ENCODE results near the gene AK9. TPM values are rescaled to one million over a fixed set of nuclear protein-coding genes. Genes with fewer than 3 reads are reported as not detected.
"Not testable (repeated sequence)": the region's sequence is repeated elsewhere in the genome, so short reads cannot be mapped to it uniquely, and the experiment has no call there.

The AK9 gene
- polyA plus RNA-seq, 2 donors, result 2.4 to 3.0 TPM

DNA sequence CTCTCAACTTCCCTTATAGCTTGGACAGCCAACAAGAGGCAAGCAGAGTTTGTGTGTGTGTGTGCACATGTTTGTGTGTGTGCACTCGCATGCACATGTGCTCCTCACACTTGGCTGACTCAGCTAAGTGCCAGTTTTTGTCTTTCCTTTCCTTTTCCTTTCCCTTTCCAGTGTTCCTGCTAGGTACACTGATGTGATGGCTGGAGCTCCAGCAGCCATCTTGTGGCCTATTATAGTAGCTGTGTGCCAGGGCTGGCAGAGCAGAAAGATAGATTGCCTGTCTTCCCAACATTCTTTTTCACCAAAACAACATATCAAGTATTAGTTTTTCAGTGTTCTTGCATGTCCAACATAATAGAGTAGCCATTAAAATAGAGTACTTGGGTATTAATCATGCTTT lies 79.5 kb downstream of the AK9 start:
- Histone ChIP-seq H3K36me3 (ENCODE audit: control insufficient read depth in 2 of 2, insufficient read depth in 2 of 2, low read length in 1 of 2) (no peaks in the 10 kb centered on the region), H3K4me3 (ENCODE audit: low read depth in 1 of 2, low read length in 2 of 2) (no peak overlapping the region), H3K27ac (ENCODE audit: low read depth in 2 of 2, low read length in 1 of 2) (no peak overlapping the region), H3K4me1 (ENCODE audit: control insufficient read depth in 2 of 2, insufficient read depth in 2 of 2, low read length in 1 of 2) (no peaks in the 10 kb centered on the region), H3K27me3 (ENCODE audit: control insufficient read depth in 1 of 2, insufficient read depth in 2 of 2, low read length in 2 of 2) (no peaks in the 10 kb centered on the region), H3K9me3 (ENCODE audit: control insufficient read depth in 2 of 2, insufficient read depth in 1 of 2, low read depth in 1 of 2, low read length in 1 of 2) (no peaks in the 10 kb centered on the region)
- WGBS, 2 donors, result 94 to 97% methylated on average over 1 of the region's 1 CpG

DNA sequence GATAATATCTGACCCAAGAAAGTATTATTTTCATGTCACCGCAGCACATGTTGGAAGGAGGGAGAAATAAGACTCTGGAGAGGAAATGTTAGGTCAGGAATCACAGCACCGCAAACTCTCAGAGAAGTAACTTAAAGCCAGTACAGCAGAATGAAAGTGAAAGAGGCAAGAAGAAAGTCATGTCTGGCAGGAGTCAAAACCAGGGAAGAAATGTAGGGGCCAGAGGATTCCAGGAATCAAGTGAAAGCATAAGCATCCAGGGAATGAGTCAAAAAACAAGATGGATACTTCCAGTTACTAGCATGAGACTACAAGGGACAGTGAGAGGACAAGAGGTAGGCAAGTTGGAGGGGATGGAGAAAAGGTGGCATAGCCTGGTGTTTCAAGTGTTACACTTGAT lies 80.4 kb downstream of the AK9 start:
- Histone ChIP-seq H3K27ac (ENCODE audit: low read depth in 2 of 2, low read length in 1 of 2) (no peak overlapping the region), H3K9me3 (ENCODE audit: control insufficient read depth in 2 of 2, insufficient read depth in 1 of 2, low read depth in 1 of 2, low read length in 1 of 2) (no peaks in the 10 kb centered on the region), H3K4me1 (ENCODE audit: control insufficient read depth in 2 of 2, insufficient read depth in 2 of 2, low read length in 1 of 2) (no peaks in the 10 kb centered on the region), H3K4me3 (ENCODE audit: low read depth in 1 of 2, low read length in 2 of 2) (no peak overlapping the region), H3K27me3 (ENCODE audit: control insufficient read depth in 1 of 2, insufficient read depth in 2 of 2, low read length in 2 of 2) (no peaks in the 10 kb centered on the region), H3K36me3 (ENCODE audit: control insufficient read depth in 2 of 2, insufficient read depth in 2 of 2, low read length in 1 of 2) (no peaks in the 10 kb centered on the region)
- WGBS, 2 donors, result 78 to 83% methylated on average over 2 of the region's 2 CpGs

GRCh38 chr6:109609737-109610136 lies 81.3 kb downstream of the AK9 start:
- Histone ChIP-seq H3K27me3 (ENCODE audit: control insufficient read depth in 1 of 2, insufficient read depth in 2 of 2, low read length in 2 of 2) (no peaks in the 10 kb centered on the region), H3K9me3 (ENCODE audit: control insufficient read depth in 2 of 2, insufficient read depth in 1 of 2, low read depth in 1 of 2, low read length in 1 of 2) (no peaks in the 10 kb centered on the region), H3K4me3 (ENCODE audit: low read depth in 1 of 2, low read length in 2 of 2) (no peak overlapping the region), H3K4me1 (ENCODE audit: control insufficient read depth in 2 of 2, insufficient read depth in 2 of 2, low read length in 1 of 2) (no peaks in the 10 kb centered on the region), H3K27ac (ENCODE audit: low read depth in 2 of 2, low read length in 1 of 2) (no peak overlapping the region), H3K36me3 (ENCODE audit: control insufficient read depth in 2 of 2, insufficient read depth in 2 of 2, low read length in 1 of 2) (no peaks in the 10 kb centered on the region)
- 48 to 56% methylated on average over 1 of the region's 1 CpG for WGBS, 2 donors

- Histone ChIP-seq H3K27ac (ENCODE audit: low read depth in 2 of 2, low read length in 1 of 2) (no peak overlapping the region), H3K27me3 (ENCODE audit: control insufficient read depth in 1 of 2, insufficient read depth in 2 of 2, low read length in 2 of 2) (no peaks in the 10 kb centered on the region), H3K36me3 (ENCODE audit: control insufficient read depth in 2 of 2, insufficient read depth in 2 of 2, low read length in 1 of 2) (no peaks in the 10 kb centered on the region), H3K9me3 (ENCODE audit: control insufficient read depth in 2 of 2, insufficient read depth in 1 of 2, low read depth in 1 of 2, low read length in 1 of 2) (peaks cover 0 to 3% of the 10 kb centered on the region in 2 donors), H3K4me1 (ENCODE audit: control insufficient read depth in 2 of 2, insufficient read depth in 2 of 2, low read length in 1 of 2) (no peaks in the 10 kb centered on the region), H3K4me3 (ENCODE audit: low read depth in 1 of 2, low read length in 2 of 2) (no peak overlapping the region)
- 85 to 95% methylated on average over 2 of the region's 2 CpGs for WGBS, 2 donors
Observed at GRCh38 chr6:109606359-109606758, 84.6 kb downstream of the AK9 start.

GRCh38 chr6:109595998-109596397 lies 95.0 kb downstream of the AK9 start:
- Histone ChIP-seq H3K27ac (ENCODE audit: low read depth in 2 of 2, low read length in 1 of 2) (no peak overlapping the region), H3K27me3 (ENCODE audit: control insufficient read depth in 1 of 2, insufficient read depth in 2 of 2, low read length in 2 of 2) (no peaks in the 10 kb centered on the region), H3K4me3 (ENCODE audit: low read depth in 1 of 2, low read length in 2 of 2) (no peak overlapping the region), H3K36me3 (ENCODE audit: control insufficient read depth in 2 of 2, insufficient read depth in 2 of 2, low read length in 1 of 2) (no peaks in the 10 kb centered on the region), H3K4me1 (ENCODE audit: control insufficient read depth in 2 of 2, insufficient read depth in 2 of 2, low read length in 1 of 2) (no peaks in the 10 kb centered on the region), H3K9me3 (ENCODE audit: control insufficient read depth in 2 of 2, insufficient read depth in 1 of 2, low read depth in 1 of 2, low read length in 1 of 2) (no peaks in the 10 kb centered on the region)
- 23 to 31% methylated on average over 2 of the region's 2 CpGs for WGBS, 2 donors

DNA sequence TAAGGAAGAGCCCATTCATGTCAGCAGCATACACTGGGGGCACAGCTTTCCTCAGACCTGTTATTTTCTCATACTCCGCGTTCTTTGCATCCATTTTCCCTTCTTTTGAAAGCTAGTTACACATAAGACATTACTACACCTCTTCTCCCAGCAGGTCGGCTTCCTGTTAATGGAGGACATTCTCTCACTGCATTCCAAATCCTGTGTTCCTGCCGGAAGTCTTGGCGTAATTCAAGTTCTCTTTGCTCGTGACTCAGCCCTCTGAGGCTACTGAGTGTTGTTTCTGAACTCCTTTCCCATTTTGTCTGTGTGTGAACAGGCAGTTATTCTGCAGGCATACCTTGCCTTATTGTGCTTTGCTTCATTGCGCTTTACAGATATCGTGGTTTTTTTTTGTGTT lies 110.5 kb downstream of the AK9 start:
- no peaks in the 10 kb centered on the region for H3K27me3 ChIP-seq (ENCODE audit: control insufficient read depth in 1 of 2, insufficient read depth in 2 of 2, low read length in 2 of 2)
- WGBS, 2 donors, result 86 to 89% methylated on average over 8 of the region's 8 CpGs
- no peaks in the 10 kb centered on the region for H3K9me3 ChIP-seq (ENCODE audit: control insufficient read depth in 2 of 2, insufficient read depth in 1 of 2, low read depth in 1 of 2, low read length in 1 of 2)
- H3K4me3 ChIP-seq (ENCODE audit: low read depth in 1 of 2, low read length in 2 of 2), result no peak overlapping the region
- H3K27ac ChIP-seq (ENCODE audit: low read depth in 2 of 2, low read length in 1 of 2), result no peak overlapping the region
- H3K4me1 ChIP-seq (ENCODE audit: control insufficient read depth in 2 of 2, insufficient read depth in 2 of 2, low read length in 1 of 2), result no peaks in the 10 kb centered on the region
- no peaks in the 10 kb centered on the region for H3K36me3 ChIP-seq (ENCODE audit: control insufficient read depth in 2 of 2, insufficient read depth in 2 of 2, low read length in 1 of 2)

DNA sequence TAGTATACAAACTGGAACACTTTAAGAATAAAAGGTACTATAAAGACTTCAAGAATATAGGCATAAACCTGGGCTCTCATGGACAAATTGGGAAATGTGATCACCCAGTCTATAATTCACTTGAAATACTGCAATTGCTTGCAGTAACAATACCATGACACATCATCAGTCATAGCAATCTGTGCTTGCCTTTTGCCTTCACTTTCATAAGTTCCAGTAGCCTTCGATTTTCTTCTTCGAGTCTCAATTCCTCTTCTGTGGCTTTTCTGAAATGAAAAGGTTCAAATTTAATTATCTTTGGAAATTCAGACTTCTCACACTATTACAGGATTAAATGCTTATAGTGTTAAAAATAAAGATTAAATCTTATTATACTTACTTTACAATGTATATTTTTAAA lies 111.6 kb downstream of the AK9 start:
- H3K36me3 ChIP-seq (ENCODE audit: control insufficient read depth in 2 of 2, insufficient read depth in 2 of 2, low read length in 1 of 2), result no peaks in the 10 kb centered on the region
- 60 to 70% methylated on average over 2 of the region's 2 CpGs for WGBS, 2 donors
- H3K9me3 ChIP-seq (ENCODE audit: control insufficient read depth in 2 of 2, insufficient read depth in 1 of 2, low read depth in 1 of 2, low read length in 1 of 2), result no peaks in the 10 kb centered on the region
- H3K27ac ChIP-seq (ENCODE audit: low read depth in 2 of 2, low read length in 1 of 2), result no peak overlapping the region
- no peaks in the 10 kb centered on the region for H3K27me3 ChIP-seq (ENCODE audit: control insufficient read depth in 1 of 2, insufficient read depth in 2 of 2, low read length in 2 of 2)
- no peak overlapping the region for H3K4me3 ChIP-seq (ENCODE audit: low read depth in 1 of 2, low read length in 2 of 2)
- no peaks in the 10 kb centered on the region for H3K4me1 ChIP-seq (ENCODE audit: control insufficient read depth in 2 of 2, insufficient read depth in 2 of 2, low read length in 1 of 2)

DNA sequence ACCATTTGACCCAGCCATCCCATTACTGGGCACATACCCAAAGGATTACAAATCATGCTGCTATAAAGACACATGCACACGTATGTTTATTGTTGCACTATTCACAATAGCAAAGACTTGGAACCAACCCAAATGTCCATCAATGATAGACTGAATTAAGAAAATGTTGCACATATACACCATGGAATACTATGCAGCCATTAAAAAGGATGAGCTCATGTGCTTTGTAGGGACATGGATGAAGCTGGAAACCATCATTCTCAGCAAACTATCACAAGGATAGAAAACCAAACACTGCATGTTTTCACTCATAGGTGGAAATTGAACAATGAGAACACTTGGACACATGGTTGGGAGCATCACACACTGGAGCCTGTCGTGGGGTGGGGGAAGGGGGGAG lies 121.1 kb downstream of the AK9 start:
- not testable (repeated sequence) for H3K4me1 ChIP-seq (ENCODE audit: control insufficient read depth in 2 of 2, insufficient read depth in 2 of 2, low read length in 1 of 2); H3K4me3 ChIP-seq (ENCODE audit: low read depth in 1 of 2, low read length in 2 of 2); H3K36me3 ChIP-seq (ENCODE audit: control insufficient read depth in 2 of 2, insufficient read depth in 2 of 2, low read length in 1 of 2); H3K27me3 ChIP-seq (ENCODE audit: control insufficient read depth in 1 of 2, insufficient read depth in 2 of 2, low read length in 2 of 2); H3K27ac ChIP-seq (ENCODE audit: low read depth in 2 of 2, low read length in 1 of 2); H3K9me3 ChIP-seq (ENCODE audit: control insufficient read depth in 2 of 2, insufficient read depth in 1 of 2, low read depth in 1 of 2, low read length in 1 of 2)
- WGBS, 2 donors, result 78 to 86% methylated on average over 2 of the region's 2 CpGs

- H3K4me1 ChIP-seq (ENCODE audit: control insufficient read depth in 2 of 2, insufficient read depth in 2 of 2, low read length in 1 of 2), result no peaks in the 10 kb centered on the region
- H3K27ac ChIP-seq (ENCODE audit: low read depth in 2 of 2, low read length in 1 of 2), result no peak overlapping the region
- H3K9me3 ChIP-seq (ENCODE audit: control insufficient read depth in 2 of 2, insufficient read depth in 1 of 2, low read depth in 1 of 2, low read length in 1 of 2), result peaks cover 2 to 5% of the 10 kb centered on the region in 2 donors
- no peaks in the 10 kb centered on the region for H3K27me3 ChIP-seq (ENCODE audit: control insufficient read depth in 1 of 2, insufficient read depth in 2 of 2, low read length in 2 of 2)
- H3K4me3 ChIP-seq (ENCODE audit: low read depth in 1 of 2, low read length in 2 of 2), result no peak overlapping the region
- no peaks in the 10 kb centered on the region for H3K36me3 ChIP-seq (ENCODE audit: control insufficient read depth in 2 of 2, insufficient read depth in 2 of 2, low read length in 1 of 2)
- WGBS, 2 donors, result 78 to 89% methylated on average over 1 of the region's 1 CpG
Observed at GRCh38 chr6:109561844-109562243, 129.2 kb downstream of the AK9 start.

DNA sequence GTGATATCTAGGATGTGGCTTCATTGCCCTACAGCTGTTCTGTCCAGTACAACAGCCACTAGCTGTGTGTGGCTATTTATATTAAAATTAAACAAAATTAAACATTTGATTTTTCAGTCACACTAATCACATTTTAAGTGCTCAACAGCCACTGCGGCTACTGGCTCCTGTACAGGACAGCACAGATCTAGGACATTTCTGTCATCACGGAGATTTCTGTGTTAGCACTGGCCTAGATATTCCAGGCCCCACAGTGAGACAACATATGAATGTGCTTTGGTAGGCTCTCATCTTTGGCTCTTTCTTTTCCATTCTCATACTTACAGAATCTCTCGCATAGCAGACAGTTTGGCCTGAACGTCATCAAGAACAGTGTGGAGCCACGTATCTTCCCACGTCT lies 159.6 kb downstream of the AK9 start:
- whole genome bisulfite sequencing, 2 donors, result 77 to 81% methylated on average over 6 of the region's 6 CpGs

More for the DNA sequence above, 159.6 kb downstream of the AK9 start:
- no peaks in the 10 kb centered on the region for H3K27me3 ChIP-seq (ENCODE audit: control insufficient read depth in 1 of 2, insufficient read depth in 2 of 2, low read length in 2 of 2)
- no peak overlapping the region for H3K4me3 ChIP-seq (ENCODE audit: low read depth in 1 of 2, low read length in 2 of 2)
- H3K36me3 ChIP-seq (ENCODE audit: control insufficient read depth in 2 of 2, insufficient read depth in 2 of 2, low read length in 1 of 2), result no peaks in the 10 kb centered on the region
- no peak overlapping the region for H3K27ac ChIP-seq (ENCODE audit: low read depth in 2 of 2, low read length in 1 of 2)
- no peaks in the 10 kb centered on the region for H3K4me1 ChIP-seq (ENCODE audit: control insufficient read depth in 2 of 2, insufficient read depth in 2 of 2, low read length in 1 of 2)
- no peaks in the 10 kb centered on the region for H3K9me3 ChIP-seq (ENCODE audit: control insufficient read depth in 2 of 2, insufficient read depth in 1 of 2, low read depth in 1 of 2, low read length in 1 of 2)

Data from esophagus (tissue), 2 donors.